ENCODE measurements around the gene P2RY11. TPM values are rescaled to one million over a fixed set of nuclear protein-coding genes. Genes with fewer than 3 reads are reported as not detected.

The P2RY11 gene
- total RNA-seq, 1 experiment from 2014 or later, result 3.1 TPM

GRCh38 chr19:10109528-10109927 is 2.0 kb upstream of the P2RY11 start:
- DNase-seq (ENCODE audit: low read depth, low spot score), result no peak
- in situ Hi-C loops (cut with HindIII; ENCODE audit: low pct_unique_long_range_greater_than_20kb, low sequenced_read_pairs), result no loop called here

GRCh38 chr19:10110076-10110971 is 1.2 kb upstream of the P2RY11 start:
- DNase-seq (ENCODE audit: low read depth, low spot score), result no peak
- in situ Hi-C loops (cut with HindIII; ENCODE audit: low pct_unique_long_range_greater_than_20kb, low sequenced_read_pairs), result no loop called here

- in situ Hi-C loops (cut with HindIII; ENCODE audit: low pct_unique_long_range_greater_than_20kb, low sequenced_read_pairs), result no loop called here
- no peak for DNase-seq (ENCODE audit: low read depth, low spot score)
These were observed 548 bp upstream of the P2RY11 start for GRCh38 chr19:10110972-10111317.

- in situ Hi-C loops (cut with HindIII; ENCODE audit: low pct_unique_long_range_greater_than_20kb, low sequenced_read_pairs), result no loop called here
- no peak for DNase-seq (ENCODE audit: low read depth, low spot score)
These were observed 706 bp downstream of the P2RY11 start for GRCh38 chr19:10112037-10112761.

GRCh38 chr19:10112895-10113591 is 1.6 kb downstream of the P2RY11 start:
- in situ Hi-C loops (cut with HindIII; ENCODE audit: low pct_unique_long_range_greater_than_20kb, low sequenced_read_pairs), result no loop called here
- DNase-seq (ENCODE audit: low read depth, low spot score), result peak; percentile 63

- DNase-seq (ENCODE audit: low read depth, low spot score), result no peak
- in situ Hi-C loops (cut with HindIII; ENCODE audit: low pct_unique_long_range_greater_than_20kb, low sequenced_read_pairs), result no loop called here
These were observed 2.1 kb downstream of the P2RY11 start for GRCh38 chr19:10113592-10113963.

GRCh38 chr19:10113964-10114650 is 2.6 kb downstream of the P2RY11 start:
- no peak for DNase-seq (ENCODE audit: low read depth, low spot score)

GRCh38 chr19:10114651-10115391 is 3.3 kb downstream of the P2RY11 start:
- in situ Hi-C loops (cut with HindIII; ENCODE audit: low pct_unique_long_range_greater_than_20kb, low sequenced_read_pairs), result no loop called here
- DNase-seq (ENCODE audit: low read depth, low spot score), result no peak

More at GRCh38 chr19:10113964-10114650, 2.6 kb downstream of the P2RY11 start:
- in situ Hi-C loops (cut with HindIII; ENCODE audit: low pct_unique_long_range_greater_than_20kb, low sequenced_read_pairs), result no loop called here

GRCh38 chr19:10115392-10116084 is 4.0 kb downstream of the P2RY11 start:
- DNase-seq (ENCODE audit: low read depth, low spot score), result no peak
- in situ Hi-C loops (cut with HindIII; ENCODE audit: low pct_unique_long_range_greater_than_20kb, low sequenced_read_pairs), result no loop called here

- DNase-seq (ENCODE audit: low read depth, low spot score), result no peak
- in situ Hi-C loops (cut with HindIII; ENCODE audit: low pct_unique_long_range_greater_than_20kb, low sequenced_read_pairs), result no loop called here
These were observed 4.8 kb downstream of the P2RY11 start for GRCh38 chr19:10116085-10116865.

GRCh38 chr19:10116866-10117616 is 5.5 kb downstream of the P2RY11 start:
- DNase-seq (ENCODE audit: low read depth, low spot score), result no peak
- in situ Hi-C loops (cut with HindIII; ENCODE audit: low pct_unique_long_range_greater_than_20kb, low sequenced_read_pairs), result no loop called here

GRCh38 chr19:10118960-10119359 is 7.5 kb downstream of the P2RY11 start:
- DNase-seq (ENCODE audit: low read depth, low spot score), result no peak
- in situ Hi-C loops (cut with HindIII; ENCODE audit: low pct_unique_long_range_greater_than_20kb, low sequenced_read_pairs), result no loop called here

- DNase-seq (ENCODE audit: low read depth, low spot score), result peak; percentile 49
- in situ Hi-C loops (cut with HindIII; ENCODE audit: low pct_unique_long_range_greater_than_20kb, low sequenced_read_pairs), result no loop called here
These were observed 9.2 kb downstream of the P2RY11 start for GRCh38 chr19:10120538-10121189.

- in situ Hi-C loops (cut with HindIII; ENCODE audit: low pct_unique_long_range_greater_than_20kb, low sequenced_read_pairs), result no loop called here
- DNase-seq (ENCODE audit: low read depth, low spot score), result no peak
These were observed 10.6 kb downstream of the P2RY11 start for GRCh38 chr19:10122045-10122444.

- no peak for DNase-seq (ENCODE audit: low read depth, low spot score)
- in situ Hi-C loops (cut with HindIII; ENCODE audit: low pct_unique_long_range_greater_than_20kb, low sequenced_read_pairs), result no loop called here
These were observed 12.9 kb downstream of the P2RY11 start for GRCh38 chr19:10124429-10124828.

All from SK-MEL-5 (cell line).